Measurements from ENCODE around the gene MON2. TPM values are rescaled to one million over a fixed set of nuclear protein-coding genes. Genes with fewer than 3 reads are reported as not detected.

MON2 gene
- total RNA-seq, 1 donor from 2014 or later, result 26.4 TPM

- intact Hi-C loops (cut with DNase I), result no loop called here
- no peak for DNase-seq (ENCODE audit: low spot score)
Observed at GRCh38 chr12:62635649-62636048, 169.0 kb downstream of the MON2 start.

- intact Hi-C loops (cut with DNase I), result no loop called here
- no peak for DNase-seq (ENCODE audit: low spot score)
Observed at GRCh38 chr12:62637679-62638078, 171.1 kb downstream of the MON2 start.

- no peak for DNase-seq (ENCODE audit: low spot score)
- intact Hi-C loops (cut with DNase I), result no loop called here
Observed at GRCh38 chr12:62640910-62641448, 174.4 kb downstream of the MON2 start.

- intact Hi-C loops (cut with DNase I), result no loop called here
- DNase-seq (ENCODE audit: low spot score), result no peak
Observed at GRCh38 chr12:62642486-62642885, 175.9 kb downstream of the MON2 start.

GRCh38 chr12:62643486-62643885, 176.9 kb downstream of the MON2 start:
- no peak for DNase-seq (ENCODE audit: low spot score)
- intact Hi-C loops (cut with DNase I), result no loop called here

GRCh38 chr12:62646566-62646965, 179.9 kb downstream of the MON2 start:
- no peak for DNase-seq (ENCODE audit: low spot score)
- intact Hi-C loops (cut with DNase I), result no loop called here

- DNase-seq (ENCODE audit: low spot score), result no peak
- intact Hi-C loops (cut with DNase I), result no loop called here
Observed at GRCh38 chr12:62647586-62647985, 181.0 kb downstream of the MON2 start.

GRCh38 chr12:62649412-62650138, 182.9 kb downstream of the MON2 start:
- intact Hi-C loops (cut with DNase I), result no loop called here

More at GRCh38 chr12:62649412-62650138, 182.9 kb downstream of the MON2 start:
- no peak for DNase-seq (ENCODE audit: low spot score)

Small RNA genes within 50 kb of the gene (microRNA-seq; reads per million reads assigned to microRNA genes)
- 18,105 reads per million, percentile 97 among the genes with 10 or more reads in this experiment for gene MIRLET7I

Other genes starting within 250 kb of the MON2 start
- gene USP15, start 206.4 kb upstream of the MON2 start, total RNA-seq, result 62.6 TPM